Measurements from ENCODE around the gene MT1A.
"Not testable (repeated sequence)": the region's sequence is repeated elsewhere in the genome, so short reads cannot be mapped to it uniquely, and the experiment has no call there.

MT1A gene

DNA sequence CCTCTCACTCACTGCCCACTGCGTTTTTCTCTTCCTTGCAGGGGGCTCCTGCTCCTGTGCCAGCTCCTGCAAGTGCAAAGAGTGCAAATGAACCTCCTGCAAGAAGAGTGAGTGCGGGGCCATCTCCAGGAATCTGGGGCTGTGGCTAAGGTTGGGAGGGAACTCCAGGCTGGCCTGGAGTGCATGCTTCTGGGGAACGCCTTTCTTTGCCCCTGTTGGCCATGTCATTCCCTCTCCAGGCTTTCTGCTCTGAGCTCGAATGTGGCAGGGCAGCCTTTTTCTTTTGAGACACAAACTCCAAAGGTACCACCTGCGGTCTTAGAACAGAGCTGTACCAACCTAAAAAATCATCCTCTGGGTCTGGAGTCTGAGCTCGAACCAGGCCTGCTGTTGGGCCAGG lies 20.3 kb upstream of the MT1A start:
- Mint-ChIP-seq H3K4me3 (no peak overlapping the region), H3K36me3 (ENCODE audit: low read depth) (no peaks in the 10 kb centered on the region), H3K9me3 (peaks cover 6% of the 10 kb centered on the region), H3K27ac (no peak overlapping the region), H3K27me3 (ENCODE audit: low read depth, poor library complexity) (peaks cover 100% of the 10 kb centered on the region), H3K4me1 (peaks cover 31% of the 10 kb centered on the region)
- no peak for DNase-seq
- TF ChIP-seq, protein P1, sequence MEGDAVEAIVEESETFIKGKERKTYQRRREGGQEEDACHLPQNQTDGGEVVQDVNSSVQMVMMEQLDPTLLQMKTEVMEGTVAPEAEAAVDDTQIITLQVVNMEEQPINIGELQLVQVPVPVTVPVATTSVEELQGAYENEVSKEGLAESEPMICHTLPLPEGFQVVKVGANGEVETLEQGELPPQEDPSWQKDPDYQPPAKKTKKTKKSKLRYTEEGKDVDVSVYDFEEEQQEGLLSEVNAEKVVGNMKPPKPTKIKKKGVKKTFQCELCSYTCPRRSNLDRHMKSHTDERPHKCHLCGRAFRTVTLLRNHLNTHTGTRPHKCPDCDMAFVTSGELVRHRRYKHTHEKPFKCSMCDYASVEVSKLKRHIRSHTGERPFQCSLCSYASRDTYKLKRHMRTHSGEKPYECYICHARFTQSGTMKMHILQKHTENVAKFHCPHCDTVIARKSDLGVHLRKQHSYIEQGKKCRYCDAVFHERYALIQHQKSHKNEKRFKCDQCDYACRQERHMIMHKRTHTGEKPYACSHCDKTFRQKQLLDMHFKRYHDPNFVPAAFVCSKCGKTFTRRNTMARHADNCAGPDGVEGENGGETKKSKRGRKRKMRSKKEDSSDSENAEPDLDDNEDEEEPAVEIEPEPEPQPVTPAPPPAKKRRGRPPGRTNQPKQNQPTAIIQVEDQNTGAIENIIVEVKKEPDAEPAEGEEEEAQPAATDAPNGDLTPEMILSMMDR (IDR thresholded peaks at IDR 0.05): no peak

DNA sequence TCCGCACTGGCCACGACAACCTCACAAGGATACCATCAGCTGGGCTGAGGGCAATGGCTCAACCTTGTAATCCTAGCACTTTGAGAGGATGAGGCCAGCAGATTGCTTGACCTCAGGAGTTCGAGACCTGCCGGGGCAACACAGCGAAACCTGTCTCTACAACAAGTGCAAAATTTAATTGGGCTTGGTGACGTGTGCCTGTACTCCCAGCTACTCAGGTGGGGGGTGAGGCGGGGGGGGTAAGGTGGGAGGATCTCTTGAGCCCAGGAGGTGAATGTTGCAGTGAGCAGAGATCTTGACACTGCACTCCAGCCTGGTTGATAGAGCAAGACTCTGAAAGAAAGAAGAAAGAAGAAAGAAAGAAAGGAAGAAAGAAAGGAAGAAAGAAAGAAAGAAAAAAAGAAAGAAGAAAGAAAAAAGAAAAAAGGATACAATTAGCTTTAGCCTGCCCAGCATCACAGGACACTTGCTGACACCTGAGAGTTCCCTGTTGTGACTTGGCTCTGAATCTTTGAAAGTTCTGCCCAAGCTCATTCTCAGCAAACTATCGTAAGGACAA lies 18.0 kb upstream of the MT1A start:
- TF ChIP-seq, protein P1 (IDR thresholded peaks at IDR 0.05): no peak
- H3K27ac Mint-ChIP-seq: no peak overlapping the region
- H3K9me3 Mint-ChIP-seq: peaks cover 18% of the 10 kb centered on the region
- DNase-seq: no peak
- H3K4me1 Mint-ChIP-seq: peaks cover 36% of the 10 kb centered on the region
- H3K4me3 Mint-ChIP-seq: peak overlapping the region; percentile 14
- H3K36me3 Mint-ChIP-seq (ENCODE audit: low read depth): no peaks in the 10 kb centered on the region
- peaks cover 100% of the 10 kb centered on the region for H3K27me3 Mint-ChIP-seq (ENCODE audit: low read depth, poor library complexity)

DNA sequence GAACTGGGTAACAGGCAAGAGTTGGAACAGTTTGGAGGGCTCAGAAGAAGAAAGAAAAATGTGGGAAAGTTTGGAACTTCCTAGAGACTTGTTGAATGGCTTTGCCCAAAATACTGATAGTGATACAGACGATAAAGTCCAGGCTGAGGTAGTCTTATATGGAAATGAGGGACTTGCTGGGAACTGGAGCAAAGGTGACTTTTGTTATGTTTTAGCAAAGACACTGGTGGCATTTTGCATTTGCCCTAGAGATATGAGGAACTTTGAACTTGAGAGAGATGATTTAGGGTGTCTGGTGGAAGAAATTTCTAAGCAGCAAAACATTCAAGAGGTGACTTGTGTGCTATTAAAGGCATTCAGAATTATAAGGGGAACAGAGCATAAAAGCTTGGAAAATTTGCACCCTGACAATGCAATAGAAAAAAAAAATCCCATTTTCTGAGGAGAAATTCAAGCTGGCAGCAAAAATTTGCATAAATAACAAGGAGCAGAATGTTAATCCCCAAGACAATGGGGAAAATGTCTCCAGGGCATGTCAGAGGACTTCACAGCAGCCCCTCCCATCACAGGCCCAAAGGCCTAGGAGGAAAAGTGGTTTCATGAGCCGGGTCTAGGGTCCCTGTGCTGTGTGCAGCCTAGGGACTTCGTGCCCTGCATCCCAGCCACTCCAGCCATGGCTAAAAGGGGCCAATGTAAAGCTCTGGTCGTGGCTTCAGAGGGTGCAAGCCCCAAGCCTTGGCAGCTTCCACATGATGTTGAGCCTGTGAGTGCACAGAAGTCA lies 16.6 kb upstream of the MT1A start:
- H3K27ac Mint-ChIP-seq; H3K4me3 Mint-ChIP-seq; H3K36me3 Mint-ChIP-seq (ENCODE audit: low read depth); DNase-seq: not testable (repeated sequence)
- peaks cover 100% of the 10 kb centered on the region for H3K27me3 Mint-ChIP-seq (ENCODE audit: low read depth, poor library complexity)
- peaks cover 18% of the 10 kb centered on the region for H3K9me3 Mint-ChIP-seq
- H3K4me1 Mint-ChIP-seq: peaks cover 42% of the 10 kb centered on the region

DNA sequence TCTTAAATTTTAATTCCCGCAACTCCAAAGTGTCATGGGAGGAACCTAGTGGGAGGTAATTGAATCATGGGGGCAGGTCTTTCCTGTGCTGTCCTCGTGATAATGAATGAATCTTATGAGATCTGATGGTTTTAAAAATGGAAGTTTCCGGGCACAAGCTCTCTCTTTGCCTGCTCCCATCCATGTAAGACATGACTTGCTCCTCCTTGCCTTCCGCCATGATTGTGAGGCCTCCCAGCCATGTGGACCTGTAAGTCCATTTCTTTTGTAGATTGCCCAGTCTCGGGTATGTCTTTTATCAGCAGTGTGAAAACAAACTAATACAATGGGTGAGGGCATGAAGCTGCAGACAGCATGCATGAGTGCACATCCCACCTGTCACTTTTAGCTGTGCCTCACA lies 15.3 kb upstream of the MT1A start:
- not testable (repeated sequence) for H3K36me3 Mint-ChIP-seq (ENCODE audit: low read depth); H3K27ac Mint-ChIP-seq; DNase-seq; H3K4me3 Mint-ChIP-seq
- Mint-ChIP-seq H3K27me3 (ENCODE audit: low read depth, poor library complexity) (peaks cover 100% of the 10 kb centered on the region), H3K9me3 (peaks cover 18% of the 10 kb centered on the region), H3K4me1 (peaks cover 34% of the 10 kb centered on the region)

DNA sequence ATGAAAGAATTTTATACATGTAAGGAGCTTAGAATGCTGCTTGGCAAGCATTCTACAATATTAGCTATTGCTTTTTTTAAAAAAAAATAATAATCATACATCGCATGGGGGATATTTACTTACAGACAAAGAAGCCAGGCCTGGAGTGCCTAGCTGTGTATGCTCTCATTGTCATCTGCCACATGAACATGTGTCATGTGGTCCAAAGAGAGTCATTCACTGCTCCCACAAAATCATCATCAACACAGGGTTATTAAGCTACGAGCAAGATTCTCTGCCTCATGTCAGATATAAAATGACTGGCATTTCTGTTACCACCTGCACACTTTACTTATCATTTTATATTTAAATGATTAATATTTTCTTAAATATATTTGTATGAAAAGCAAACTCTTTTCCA lies 14.8 kb upstream of the MT1A start:
- Mint-ChIP-seq H3K9me3 (peaks cover 18% of the 10 kb centered on the region), H3K4me1 (peaks cover 31% of the 10 kb centered on the region), H3K4me3 (no peak overlapping the region), H3K36me3 (ENCODE audit: low read depth) (no peaks in the 10 kb centered on the region), H3K27ac (no peak overlapping the region), H3K27me3 (ENCODE audit: low read depth, poor library complexity) (peaks cover 100% of the 10 kb centered on the region)
- no peak for DNase-seq
- TF ChIP-seq, protein P1 (IDR thresholded peaks at IDR 0.05): no peak

DNA sequence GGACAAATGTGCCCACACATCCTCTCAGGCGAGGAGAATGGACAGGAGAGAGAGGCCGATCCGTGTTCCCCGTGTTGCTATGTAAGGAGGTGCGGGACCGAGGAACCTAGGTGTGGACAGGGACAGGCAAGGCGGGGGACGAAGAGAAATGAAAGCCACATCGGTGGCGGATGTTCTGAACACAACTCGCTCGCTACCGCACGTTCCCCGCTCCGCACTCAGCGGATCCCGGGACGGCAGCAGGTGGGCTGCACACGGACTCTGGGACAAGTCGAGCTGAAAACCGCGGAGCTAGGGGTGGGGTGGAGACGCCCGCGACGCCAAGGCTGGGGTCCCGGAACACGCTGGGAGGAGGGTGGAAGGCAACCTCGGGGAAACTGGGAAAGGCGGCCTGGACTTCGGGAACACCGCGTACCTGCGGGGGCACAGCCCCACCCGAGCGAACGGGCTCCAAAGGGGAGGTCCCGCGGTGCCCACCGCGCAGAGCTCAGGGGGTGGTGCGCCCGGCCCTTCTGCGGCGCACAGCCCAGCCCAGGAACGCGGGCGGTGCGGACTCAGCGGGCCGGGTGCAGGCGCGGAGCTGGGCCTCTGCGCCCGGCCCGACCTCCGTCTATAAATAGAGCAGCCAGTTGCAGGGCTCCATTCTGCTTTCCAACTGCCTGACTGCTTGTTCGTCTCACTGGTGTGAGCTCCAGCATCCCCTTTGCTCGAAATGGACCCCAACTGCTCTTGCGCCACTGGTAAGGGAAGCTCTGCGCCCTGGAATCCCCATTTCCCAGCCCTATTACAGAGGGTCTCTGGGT lies 13.1 kb upstream of the MT1A start, which contains the start of gene MT1E:
TSS of gene MT1E (plus strand) at position 642 of the 803 bp plus-strand sequence. CDS start at position 713, 71 bp downstream.
- Mint-ChIP-seq H3K27ac (no peak within 1 kb of the TSS), H3K27me3 (ENCODE audit: low read depth, poor library complexity) (peaks cover 100% of the 10 kb centered on the region)
- TF ChIP-seq, protein P1 (IDR thresholded peaks at IDR 0.05): no peak

More for the DNA sequence above, 13.1 kb upstream of the MT1A start, which contains the start of gene MT1E:
- H3K4me3 Mint-ChIP-seq: peak within 1 kb of the TSS; percentile 81
- H3K4me1 Mint-ChIP-seq: peaks cover 25% of the 10 kb centered on the region
- peaks cover 18% of the 10 kb centered on the region for H3K9me3 Mint-ChIP-seq
- DNase-seq: peak; percentile 46
- no peaks in the 10 kb centered on the region for H3K36me3 Mint-ChIP-seq (ENCODE audit: low read depth)

Measured in nephron progenitor cell (in vitro differentiated cells).